Measurements from ENCODE around the gene FAM193A.
"Not testable (repeated sequence)": the region's sequence is repeated elsewhere in the genome, so short reads cannot be mapped to it uniquely, and the experiment has no call there.

Gene FAM193A

GRCh38 chr4:2516635-2517034, 19.8 kb upstream of the FAM193A start:
- Histone ChIP-seq H3K27me3 (ENCODE audit: control insufficient read depth in 1 of 2, insufficient read depth in 2 of 2, low read length in 2 of 2) (no peaks in the 10 kb centered on the region), H3K4me1 (ENCODE audit: control insufficient read depth, insufficient read depth, low read length) (peaks cover 6% of the 10 kb centered on the region), H3K9me3 (ENCODE audit: control insufficient read depth in 2 of 2, low read length in 2 of 2) (no peaks in the 10 kb centered on the region), H3K27ac (ENCODE audit: low read length) (no peak overlapping the region), H3K4me3 (ENCODE audit: low read length in 2 of 2) (no peak overlapping the region), H3K36me3 (ENCODE audit: control insufficient read depth in 2 of 2, insufficient read depth in 2 of 2, low read length in 2 of 2) (peaks cover 27 to 32% of the 10 kb centered on the region in 2 donors), H3K9ac (ENCODE audit: low read length in 2 of 2) (no peak overlapping the region)

- no peak overlapping the region for H3K27ac ChIP-seq (ENCODE audit: low read length)
- H3K36me3 ChIP-seq (ENCODE audit: control insufficient read depth in 2 of 2, insufficient read depth in 2 of 2, low read length in 2 of 2): no peaks in the 10 kb centered on the region
- no peaks in the 10 kb centered on the region for H3K9me3 ChIP-seq (ENCODE audit: control insufficient read depth in 2 of 2, low read length in 2 of 2)
- H3K27me3 ChIP-seq (ENCODE audit: control insufficient read depth in 1 of 2, insufficient read depth in 2 of 2, low read length in 2 of 2): no peaks in the 10 kb centered on the region
- H3K4me3 ChIP-seq (ENCODE audit: low read length in 2 of 2): no peak overlapping the region
- H3K4me1 ChIP-seq (ENCODE audit: control insufficient read depth, insufficient read depth, low read length): no peaks in the 10 kb centered on the region
- no peak overlapping the region for H3K9ac ChIP-seq (ENCODE audit: low read length in 2 of 2)
Observed at GRCh38 chr4:2526559-2526958, 9.9 kb upstream of the FAM193A start.

- Histone ChIP-seq H3K9me3 (ENCODE audit: control insufficient read depth in 2 of 2, low read length in 2 of 2) (no peaks in the 10 kb centered on the region), H3K36me3 (ENCODE audit: control insufficient read depth in 2 of 2, insufficient read depth in 2 of 2, low read length in 2 of 2) (no peaks in the 10 kb centered on the region), H3K4me1 (ENCODE audit: control insufficient read depth, insufficient read depth, low read length) (peaks cover 23% of the 10 kb centered on the region), H3K4me3 (ENCODE audit: low read length in 2 of 2) (peak overlapping the region; percentile 79 to 85), H3K27me3 (ENCODE audit: control insufficient read depth in 1 of 2, insufficient read depth in 2 of 2, low read length in 2 of 2) (no peaks in the 10 kb centered on the region), H3K27ac (ENCODE audit: low read length) (peak overlapping the region; percentile 89), H3K9ac (ENCODE audit: low read length in 2 of 2) (peak overlapping the region; percentile 90 to 93)
Observed at GRCh38 chr4:2534904-2535375, 1.5 kb upstream of the FAM193A start.

- H3K4me1 ChIP-seq (ENCODE audit: control insufficient read depth, insufficient read depth, low read length): peaks cover 23% of the 10 kb centered on the region
- H3K36me3 ChIP-seq (ENCODE audit: control insufficient read depth in 2 of 2, insufficient read depth in 2 of 2, low read length in 2 of 2): no peaks in the 10 kb centered on the region
- peak overlapping the region; percentile 89 for H3K27ac ChIP-seq (ENCODE audit: low read length)
- no peaks in the 10 kb centered on the region for H3K9me3 ChIP-seq (ENCODE audit: control insufficient read depth in 2 of 2, low read length in 2 of 2)
- H3K9ac ChIP-seq (ENCODE audit: low read length in 2 of 2): peak overlapping the region; percentile 90 to 93
- H3K27me3 ChIP-seq (ENCODE audit: control insufficient read depth in 1 of 2, insufficient read depth in 2 of 2, low read length in 2 of 2): no peaks in the 10 kb centered on the region
- peak overlapping the region; percentile 79 to 85 for H3K4me3 ChIP-seq (ENCODE audit: low read length in 2 of 2)
Observed at GRCh38 chr4:2535376-2536192, 863 bp upstream of the FAM193A start.

- H3K4me1 ChIP-seq (ENCODE audit: control insufficient read depth, insufficient read depth, low read length): peaks cover 23% of the 10 kb centered on the region
- peak overlapping the region; percentile 72 to 82 for H3K9ac ChIP-seq (ENCODE audit: low read length in 2 of 2)
- H3K27ac ChIP-seq (ENCODE audit: low read length): peak overlapping the region; percentile 70
- peak overlapping the region; percentile 78 to 84 for H3K4me3 ChIP-seq (ENCODE audit: low read length in 2 of 2)
- H3K36me3 ChIP-seq (ENCODE audit: control insufficient read depth in 2 of 2, insufficient read depth in 2 of 2, low read length in 2 of 2): no peaks in the 10 kb centered on the region
- no peaks in the 10 kb centered on the region for H3K27me3 ChIP-seq (ENCODE audit: control insufficient read depth in 1 of 2, insufficient read depth in 2 of 2, low read length in 2 of 2)
- H3K9me3 ChIP-seq (ENCODE audit: control insufficient read depth in 2 of 2, low read length in 2 of 2): no peaks in the 10 kb centered on the region
Observed at GRCh38 chr4:2537011-2537830, 774 bp downstream of the FAM193A start.

- not testable (repeated sequence) for H3K4me1 ChIP-seq (ENCODE audit: control insufficient read depth, insufficient read depth, low read length); H3K4me3 ChIP-seq (ENCODE audit: low read length in 2 of 2); H3K36me3 ChIP-seq (ENCODE audit: control insufficient read depth in 2 of 2, insufficient read depth in 2 of 2, low read length in 2 of 2); H3K9ac ChIP-seq (ENCODE audit: low read length in 2 of 2); H3K27ac ChIP-seq (ENCODE audit: low read length); H3K9me3 ChIP-seq (ENCODE audit: control insufficient read depth in 2 of 2, low read length in 2 of 2); H3K27me3 ChIP-seq (ENCODE audit: control insufficient read depth in 1 of 2, insufficient read depth in 2 of 2, low read length in 2 of 2)
Observed at GRCh38 chr4:2543580-2544191, 7.2 kb downstream of the FAM193A start.

- Histone ChIP-seq H3K9me3 (ENCODE audit: control insufficient read depth in 2 of 2, low read length in 2 of 2) (no peaks in the 10 kb centered on the region), H3K36me3 (ENCODE audit: control insufficient read depth in 2 of 2, insufficient read depth in 2 of 2, low read length in 2 of 2) (peaks cover 0 to 2% of the 10 kb centered on the region in 2 donors), H3K4me3 (ENCODE audit: low read length in 2 of 2) (no peak overlapping the region), H3K4me1 (ENCODE audit: control insufficient read depth, insufficient read depth, low read length) (peaks cover 3% of the 10 kb centered on the region), H3K27ac (ENCODE audit: low read length) (no peak overlapping the region), H3K9ac (ENCODE audit: low read length in 2 of 2) (no peak overlapping the region), H3K27me3 (ENCODE audit: control insufficient read depth in 1 of 2, insufficient read depth in 2 of 2, low read length in 2 of 2) (no peaks in the 10 kb centered on the region)
Observed at GRCh38 chr4:2545321-2546013, 9.0 kb downstream of the FAM193A start.

- Histone ChIP-seq H3K36me3 (ENCODE audit: control insufficient read depth in 2 of 2, insufficient read depth in 2 of 2, low read length in 2 of 2) (peaks cover 0 to 2% of the 10 kb centered on the region in 2 donors), H3K27me3 (ENCODE audit: control insufficient read depth in 1 of 2, insufficient read depth in 2 of 2, low read length in 2 of 2) (no peaks in the 10 kb centered on the region), H3K4me3 (ENCODE audit: low read length in 2 of 2) (no peak overlapping the region)
Observed at GRCh38 chr4:2546286-2546823, 9.9 kb downstream of the FAM193A start.

GRCh38 chr4:2546961-2547691, 10.7 kb downstream of the FAM193A start:
- not testable (repeated sequence) for H3K4me1 ChIP-seq (ENCODE audit: control insufficient read depth, insufficient read depth, low read length); H3K4me3 ChIP-seq (ENCODE audit: low read length in 2 of 2); H3K36me3 ChIP-seq (ENCODE audit: control insufficient read depth in 2 of 2, insufficient read depth in 2 of 2, low read length in 2 of 2); H3K9ac ChIP-seq (ENCODE audit: low read length in 2 of 2); H3K27ac ChIP-seq (ENCODE audit: low read length); H3K9me3 ChIP-seq (ENCODE audit: control insufficient read depth in 2 of 2, low read length in 2 of 2); H3K27me3 ChIP-seq (ENCODE audit: control insufficient read depth in 1 of 2, insufficient read depth in 2 of 2, low read length in 2 of 2)

More at GRCh38 chr4:2546286-2546823, 9.9 kb downstream of the FAM193A start:
- no peaks in the 10 kb centered on the region for H3K9me3 ChIP-seq (ENCODE audit: control insufficient read depth in 2 of 2, low read length in 2 of 2)
- no peak overlapping the region for H3K9ac ChIP-seq (ENCODE audit: low read length in 2 of 2)
- no peak overlapping the region for H3K27ac ChIP-seq (ENCODE audit: low read length)
- peaks cover 3% of the 10 kb centered on the region for H3K4me1 ChIP-seq (ENCODE audit: control insufficient read depth, insufficient read depth, low read length)
